HS-27A (cell line): ENCODE results near the gene AQP1.

ENCODE experiments used
- DNase-seq: peaks from one replicate; pipeline ENCODE4 v3.0.0-alpha.2; 2012; ENCODE audit warnings: low read depth, missing footprints

The AQP1 gene

DNA sequence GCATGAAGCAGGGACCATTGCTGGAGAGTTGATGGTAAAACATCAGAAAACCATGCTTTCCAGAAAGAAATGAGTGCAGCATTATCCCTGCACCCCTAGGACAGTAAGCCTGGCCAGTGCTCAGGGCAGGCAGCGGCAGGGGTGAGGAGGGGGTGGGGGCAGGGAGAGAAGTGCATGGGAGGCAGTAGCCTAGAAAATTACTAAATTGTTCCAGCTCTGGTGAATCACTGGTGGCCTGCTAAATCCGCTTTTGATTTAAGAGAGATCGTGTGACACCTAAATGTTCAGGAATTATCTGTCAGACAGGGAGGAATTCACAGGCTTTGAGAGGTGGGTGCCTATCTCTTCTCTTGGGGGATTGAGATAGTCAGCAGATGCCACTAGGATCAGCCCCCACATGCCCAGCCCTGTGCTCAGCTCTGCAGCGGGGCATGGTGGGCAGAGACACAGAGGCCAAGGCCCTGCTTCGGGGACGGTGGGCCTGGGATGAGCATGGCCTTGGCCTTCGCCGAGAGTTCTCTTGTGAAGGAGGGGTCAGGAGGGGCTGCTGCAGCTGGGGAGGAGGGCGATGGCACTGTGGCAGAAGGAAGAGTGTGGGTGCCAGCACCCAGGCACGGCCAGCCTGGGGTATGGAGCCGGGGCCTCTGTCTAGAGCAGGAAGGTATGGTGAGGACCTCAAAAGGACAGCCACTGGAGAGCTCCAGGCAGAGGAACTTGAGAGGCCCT is 5.0 kb upstream of the AQP1 start:
- DNase-seq = no peak

DNA sequence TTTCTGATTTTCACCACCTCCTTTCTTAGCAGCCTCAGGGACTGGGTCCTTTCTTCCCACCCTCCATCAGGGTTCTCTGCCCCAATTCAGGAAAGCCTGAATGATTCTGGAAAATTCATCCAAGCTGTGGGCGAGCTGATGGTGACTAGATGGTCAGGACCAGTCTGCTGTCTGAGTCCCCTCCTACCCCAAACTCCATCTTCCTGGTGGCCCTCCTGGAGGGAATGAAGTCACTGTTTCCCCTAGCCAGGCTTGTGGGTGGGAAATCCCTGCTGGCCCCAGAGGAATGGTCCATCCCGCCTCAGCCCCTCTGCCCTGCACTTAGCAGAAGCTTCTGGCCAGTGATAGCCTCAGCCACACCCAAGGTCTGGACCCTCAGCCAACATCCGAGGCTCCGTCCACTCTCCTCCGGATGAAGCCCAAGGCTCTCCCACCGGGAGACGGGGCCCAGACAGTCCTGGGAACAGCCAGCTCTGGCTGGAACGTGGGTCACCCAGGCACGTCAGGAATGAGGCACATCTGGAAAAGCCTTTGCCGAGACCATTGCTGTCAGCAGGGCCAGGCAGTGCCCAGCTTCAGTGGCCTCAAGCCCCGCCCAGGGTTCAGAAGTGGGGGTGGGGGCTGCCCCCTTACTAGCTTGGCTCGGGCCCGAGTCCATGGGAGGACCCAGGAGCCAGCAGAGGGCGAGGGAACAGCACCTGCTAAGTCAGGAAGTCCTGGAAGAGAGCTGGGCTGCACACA is 4.0 kb upstream of the AQP1 start:
- DNase-seq = no peak

- DNase-seq = no peak
These were observed 3.0 kb upstream of the AQP1 start for GRCh38 chr7:30908681-30909080.

GRCh38 chr7:30909431-30909830 is 2.2 kb upstream of the AQP1 start:
- DNase-seq = no peak

- no peak for DNase-seq
These were observed 1.1 kb upstream of the AQP1 start for GRCh38 chr7:30910411-30911073.

DNA sequence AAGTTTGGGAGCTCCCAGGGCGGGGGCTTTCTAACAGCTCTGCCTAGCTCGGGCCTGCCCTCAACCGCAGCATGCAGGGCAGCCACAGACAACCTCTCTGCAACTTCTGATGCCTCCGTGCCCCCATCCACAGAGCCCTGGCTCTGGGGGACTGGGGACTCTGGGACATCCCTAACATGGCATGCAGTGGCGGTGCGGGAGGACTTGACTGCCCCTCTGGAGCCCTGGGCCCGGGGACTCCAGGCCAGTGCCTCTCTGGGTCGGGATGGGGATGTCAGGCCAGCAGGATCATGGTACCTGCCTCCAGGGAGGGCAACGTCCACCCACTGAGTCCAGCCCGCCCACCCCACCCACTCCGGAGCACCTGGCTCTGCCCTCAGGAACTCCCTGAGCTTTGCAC is 520 bp upstream of the AQP1 start:
- no peak for DNase-seq

GRCh38 chr7:30912021-30912730 is 523 bp downstream of the AQP1 start:
- no peak for DNase-seq

GRCh38 chr7:30912731-30912985 is 1.0 kb downstream of the AQP1 start:
- DNase-seq = no peak

DNA sequence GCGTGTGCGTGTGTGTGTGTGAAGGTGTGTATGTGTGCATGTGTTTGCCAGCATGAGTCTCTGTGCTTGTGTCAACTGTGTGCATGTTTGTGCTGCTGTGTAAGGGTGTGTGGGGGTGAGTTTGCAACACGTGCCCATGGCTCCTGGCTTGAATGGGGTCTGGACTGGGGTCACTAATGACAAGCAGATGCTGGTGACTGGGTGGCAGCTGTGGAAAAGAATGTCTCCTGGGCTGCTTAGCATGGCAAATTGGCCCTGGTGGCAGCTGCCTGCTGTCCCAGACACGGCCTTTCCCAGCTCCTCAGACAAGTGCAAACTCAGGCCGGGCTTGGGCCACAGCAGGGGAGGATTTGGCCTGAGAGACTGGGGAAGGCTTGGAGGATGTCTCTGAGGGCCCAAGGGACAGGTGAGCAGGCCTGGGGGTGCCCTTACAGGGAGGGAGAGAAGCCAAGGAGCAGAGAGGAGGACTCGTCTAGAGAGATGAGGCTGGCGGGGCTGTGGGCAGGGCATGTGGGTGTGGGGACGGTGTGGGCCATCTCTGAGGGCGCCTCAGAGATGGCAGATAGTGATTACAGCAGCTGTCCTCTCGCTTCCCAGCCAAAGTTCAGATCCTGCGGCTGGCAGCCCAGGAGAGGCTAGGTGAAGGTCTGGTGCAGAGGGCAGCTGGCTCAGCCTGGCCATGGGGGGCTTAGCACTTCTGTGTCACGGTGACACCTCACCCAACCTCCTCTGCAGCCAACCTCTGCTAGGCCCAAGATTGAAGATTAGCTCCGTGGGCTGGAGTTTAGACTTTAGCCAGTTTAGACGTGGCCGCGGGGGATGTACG is 1.5 kb downstream of the AQP1 start:
- no peak for DNase-seq

DNA sequence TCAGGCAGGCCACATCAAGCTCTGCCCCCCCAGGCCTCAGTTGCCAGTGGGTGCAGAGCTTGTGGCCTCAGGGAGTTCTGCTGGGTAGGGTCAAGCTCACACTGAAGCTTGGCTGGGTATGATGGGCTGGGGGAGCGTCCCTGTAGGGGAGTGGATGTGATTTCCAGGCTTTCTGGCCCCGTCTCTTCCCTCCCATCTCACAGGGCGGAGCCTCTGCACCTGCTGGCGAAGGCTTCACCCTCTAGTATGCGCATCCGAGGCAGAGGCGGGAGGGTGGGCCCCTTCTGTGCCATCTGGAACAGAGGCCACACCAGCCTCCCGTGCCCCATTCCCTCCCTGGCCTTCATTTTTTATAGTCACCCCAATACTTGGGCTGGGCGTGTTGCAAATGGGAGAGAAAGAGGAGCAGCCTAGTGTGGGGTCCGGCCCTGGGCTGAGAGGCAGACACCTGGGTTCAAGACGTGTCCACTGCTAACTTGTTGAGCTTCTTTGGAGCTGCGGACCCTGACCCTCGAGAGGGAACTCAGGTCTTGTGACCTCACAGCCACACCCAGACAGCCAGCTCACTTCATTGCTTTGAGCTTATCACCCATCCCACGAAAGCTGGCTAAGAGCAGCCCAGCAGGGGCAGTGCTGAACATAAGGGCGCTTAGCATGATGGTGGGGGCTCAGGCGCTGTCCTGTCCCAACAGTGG is 2.3 kb downstream of the AQP1 start:
- DNase-seq = no peak

GRCh38 chr7:30914596-30914995 is 2.9 kb downstream of the AQP1 start:
- peak; percentile 23 for DNase-seq

- DNase-seq = no peak
These were observed 3.5 kb downstream of the AQP1 start for GRCh38 chr7:30915005-30915601.

- DNase-seq = no peak
These were observed 4.1 kb downstream of the AQP1 start for GRCh38 chr7:30915751-30916150.

- no peak for DNase-seq
These were observed 4.6 kb downstream of the AQP1 start for GRCh38 chr7:30916255-30916654.

GRCh38 chr7:30916767-30917166 is 5.1 kb downstream of the AQP1 start:
- DNase-seq = no peak

DNA sequence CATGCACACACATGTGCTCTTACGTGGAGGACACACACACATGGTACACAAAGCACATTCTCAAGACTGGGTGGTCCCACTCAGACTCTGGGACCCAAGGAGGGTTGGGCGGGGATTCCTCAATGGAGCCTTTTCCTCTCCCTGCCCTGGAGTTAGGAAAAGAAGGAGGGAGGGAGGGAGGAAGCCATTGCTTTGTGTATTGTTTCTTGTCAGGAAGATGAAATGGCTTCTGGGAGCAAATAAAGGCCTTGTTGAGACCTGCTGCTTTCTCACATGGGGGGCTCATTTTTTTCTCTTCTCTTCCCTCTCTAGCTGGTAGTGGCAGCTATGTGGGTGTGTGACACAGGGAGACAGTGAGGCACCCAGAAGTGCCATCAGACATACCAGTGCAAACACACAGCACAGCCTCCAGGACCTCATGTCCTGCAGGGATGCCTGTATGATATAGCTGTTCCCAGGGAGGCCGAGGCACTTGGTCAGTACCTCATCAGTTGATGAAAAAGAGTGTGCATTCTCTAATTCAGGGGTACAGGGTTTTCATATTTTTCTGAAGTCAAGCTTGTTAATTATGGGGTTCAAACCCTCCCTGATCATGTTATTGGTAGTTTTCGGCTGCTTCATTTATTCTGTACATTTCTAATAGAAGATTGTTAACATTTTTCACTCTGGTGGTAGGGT is 5.7 kb downstream of the AQP1 start:
- no peak for DNase-seq

- no peak for DNase-seq
These were observed 7.0 kb downstream of the AQP1 start for GRCh38 chr7:30918676-30919075.

- DNase-seq = no peak
These were observed 8.4 kb downstream of the AQP1 start for GRCh38 chr7:30920021-30920583.

- DNase-seq = no peak
These were observed 9.2 kb downstream of the AQP1 start for GRCh38 chr7:30920584-30921539.
